ENCODE data around the gene TFPT.
"Not testable (repeated sequence)": the region's sequence is repeated elsewhere in the genome, so short reads cannot be mapped to it uniquely, and the experiment has no call there.

The TFPT gene

DNA sequence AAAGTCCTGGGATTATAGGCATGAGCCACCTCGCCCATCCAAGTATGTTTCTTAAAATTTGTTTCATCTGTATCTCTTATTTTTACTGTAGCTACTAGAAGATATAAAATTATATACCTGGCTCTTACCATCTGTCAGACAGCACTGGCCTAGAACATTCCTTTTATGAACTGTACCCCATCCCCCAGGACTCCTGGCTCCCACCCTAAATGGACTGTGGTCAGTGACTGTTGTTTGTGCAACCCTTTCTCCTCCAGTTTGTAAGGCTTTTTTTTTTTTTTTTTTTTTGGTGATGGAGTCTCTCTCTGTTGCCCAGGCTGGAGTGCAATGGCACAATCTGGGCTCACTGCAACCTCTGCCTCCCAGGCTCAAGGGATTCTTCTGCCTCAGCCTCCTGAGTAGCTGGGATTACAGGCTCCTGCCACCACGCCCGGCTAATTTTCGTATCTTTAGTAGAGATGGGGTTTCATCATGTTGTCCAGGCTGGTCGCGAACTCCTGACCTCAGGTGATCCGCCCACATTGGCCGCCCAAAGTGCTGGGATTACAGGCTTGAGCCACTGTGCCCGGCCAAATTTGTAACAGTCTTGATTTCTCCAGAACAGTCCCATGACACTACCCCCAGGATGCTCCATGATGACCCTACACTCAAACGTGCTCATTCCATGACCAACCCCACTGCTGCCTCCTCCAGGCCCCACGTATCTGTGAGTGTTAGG lies 10.3 kb downstream of the TFPT start:
- Histone ChIP-seq H3K4me1 (peaks cover 37% of the 10 kb centered on the region), H3K9me3 (no peaks in the 10 kb centered on the region), H3K4me2 (no peak overlapping the region), H3K36me3 (peaks cover 51% of the 10 kb centered on the region), H3K27me3 (no peaks in the 10 kb centered on the region), H3K27ac (no peak overlapping the region), H4K20me1 (peaks cover 36% of the 10 kb centered on the region), H3K9ac (no peak overlapping the region), H3K4me3 (no peak overlapping the region)
- no peak for TF ChIP-seq Cebpa-rat (IDR thresholded peaks at IDR 0.05)

DNA sequence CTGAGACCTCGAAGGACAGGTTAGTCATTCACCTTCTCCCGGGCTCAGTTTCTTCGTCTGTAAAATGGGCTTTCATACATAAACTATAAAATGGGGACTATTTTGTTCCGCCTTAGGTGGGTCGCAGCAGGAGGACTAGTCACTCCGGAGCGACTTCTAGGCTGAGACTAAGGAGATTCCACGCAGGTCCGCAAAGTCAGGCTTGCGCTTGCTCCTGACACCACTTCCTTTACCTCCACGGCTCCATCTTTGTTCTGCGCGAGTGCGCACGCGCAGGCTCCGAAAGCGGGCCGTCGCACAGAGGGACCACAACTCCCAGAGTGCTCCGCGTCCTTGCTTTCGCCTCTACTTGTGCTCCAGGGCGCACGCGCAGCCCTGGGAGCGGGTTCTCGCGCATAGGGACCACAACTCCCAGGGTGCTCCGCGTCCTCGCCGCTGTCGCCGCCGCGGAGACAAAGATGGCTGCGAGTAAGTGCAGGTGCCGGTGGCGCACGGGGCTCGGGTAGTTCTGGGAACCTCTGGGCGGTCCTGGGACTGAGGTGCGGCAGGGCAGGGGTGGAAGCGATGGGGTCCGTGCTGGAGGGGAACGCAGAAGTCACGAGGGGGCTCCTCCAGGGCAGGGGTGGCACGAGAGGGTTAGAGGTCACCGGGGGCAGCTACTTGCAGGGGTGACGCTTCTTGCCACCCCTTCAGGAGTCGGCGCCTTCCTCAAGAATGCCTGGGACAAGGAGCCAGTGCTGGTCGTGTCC lies 12.9 kb downstream of the TFPT start, which contains the start of gene NDUFA3:
TSS of gene NDUFA3 (plus strand) at position 435 of the 749 bp plus-strand sequence. CDS start at position 459, 24 bp downstream.
- Histone ChIP-seq H4K20me1 (peaks cover 11% of the 10 kb centered on the region; the same call in 1 of the 2 replicates), H3K9ac (peak within 1 kb of the TSS; percentile 94), H3K4me1 (peaks cover 38% of the 10 kb centered on the region), H3K27ac (peak within 1 kb of the TSS; percentile 91), H3K4me3 (peak within 1 kb of the TSS; percentile 92), H3K27me3 (peaks cover 11% of the 10 kb centered on the region; the same call in 1 of the 2 replicates), H3K36me3 (peaks cover 25% of the 10 kb centered on the region), H3K9me3 (no peaks in the 10 kb centered on the region), H3K4me2 (peak within 1 kb of the TSS; percentile 96)
- TF ChIP-seq Cebpa-rat (IDR thresholded peaks at IDR 0.05) = no peak

DNA sequence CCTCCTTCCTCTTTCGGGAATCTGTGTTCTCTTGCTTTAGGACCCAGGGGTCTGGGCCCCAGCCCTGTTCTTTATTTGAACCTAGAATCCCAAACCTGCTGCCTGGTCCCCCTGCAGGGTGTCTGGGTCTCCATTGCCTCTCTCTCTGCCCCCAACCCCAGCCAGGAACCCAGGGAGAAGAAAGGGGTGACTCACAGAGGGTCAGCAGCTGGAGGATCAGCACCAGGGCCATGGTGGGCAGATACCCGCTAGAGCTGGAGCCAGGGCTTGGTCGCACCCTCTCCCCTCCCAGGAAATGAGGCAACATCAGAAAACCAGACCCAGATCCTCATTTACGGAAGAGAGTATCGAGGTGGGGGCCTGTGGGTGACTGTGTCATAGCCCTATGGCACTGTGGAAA lies 14.9 kb downstream of the TFPT start, which contains the start of gene OSCAR:
TSS of gene OSCAR (minus strand) at position 243 of the 400 bp plus-strand sequence. CDS start at position 232, 11 bp downstream.
- no peak for TF ChIP-seq Cebpa-rat (IDR thresholded peaks at IDR 0.05)
- peak within 1 kb of the TSS; percentile 74 for H3K4me2 ChIP-seq
- no peaks in the 10 kb centered on the region for H4K20me1 ChIP-seq
- H3K27ac ChIP-seq = peak within 1 kb of the TSS; percentile 62
- H3K9me3 ChIP-seq = no peaks in the 10 kb centered on the region
- peak within 1 kb of the TSS; percentile 49; the same call in 1 of the 2 replicates for H3K4me3 ChIP-seq
- peaks cover 32% of the 10 kb centered on the region for H3K27me3 ChIP-seq
- peaks cover 5% of the 10 kb centered on the region for H3K36me3 ChIP-seq
- peaks cover 54% of the 10 kb centered on the region for H3K4me1 ChIP-seq
- H3K9ac ChIP-seq = peak within 1 kb of the TSS; percentile 65

DNA sequence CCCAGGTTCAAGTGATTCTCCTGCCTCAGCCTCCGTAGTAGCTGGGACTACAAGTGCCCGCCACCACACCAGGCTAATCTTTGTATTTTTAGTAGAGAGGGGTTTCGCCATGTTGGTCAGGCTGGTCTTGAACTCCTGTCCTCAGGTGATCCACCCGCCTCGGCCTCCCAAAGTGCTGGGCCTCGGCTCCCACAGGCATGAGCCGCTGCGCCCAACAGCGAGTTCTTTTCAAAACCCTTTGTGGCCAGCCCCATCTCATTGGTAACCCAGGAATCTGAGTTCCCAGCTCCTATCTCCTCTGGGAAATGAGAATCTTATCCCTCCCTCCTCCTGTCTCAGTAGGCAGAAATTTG lies 15.6 kb downstream of the TFPT start:
- not testable (repeated sequence) for H3K9me3 ChIP-seq, H3K4me2 ChIP-seq, H3K9ac ChIP-seq, H3K36me3 ChIP-seq, H4K20me1 ChIP-seq, H3K4me3 ChIP-seq
- peaks cover 61% of the 10 kb centered on the region for H3K4me1 ChIP-seq
- H3K27me3 ChIP-seq = peaks cover 38% of the 10 kb centered on the region
- H3K27ac ChIP-seq = peak overlapping the region; percentile 62; the same call in 1 of the 2 replicates

DNA sequence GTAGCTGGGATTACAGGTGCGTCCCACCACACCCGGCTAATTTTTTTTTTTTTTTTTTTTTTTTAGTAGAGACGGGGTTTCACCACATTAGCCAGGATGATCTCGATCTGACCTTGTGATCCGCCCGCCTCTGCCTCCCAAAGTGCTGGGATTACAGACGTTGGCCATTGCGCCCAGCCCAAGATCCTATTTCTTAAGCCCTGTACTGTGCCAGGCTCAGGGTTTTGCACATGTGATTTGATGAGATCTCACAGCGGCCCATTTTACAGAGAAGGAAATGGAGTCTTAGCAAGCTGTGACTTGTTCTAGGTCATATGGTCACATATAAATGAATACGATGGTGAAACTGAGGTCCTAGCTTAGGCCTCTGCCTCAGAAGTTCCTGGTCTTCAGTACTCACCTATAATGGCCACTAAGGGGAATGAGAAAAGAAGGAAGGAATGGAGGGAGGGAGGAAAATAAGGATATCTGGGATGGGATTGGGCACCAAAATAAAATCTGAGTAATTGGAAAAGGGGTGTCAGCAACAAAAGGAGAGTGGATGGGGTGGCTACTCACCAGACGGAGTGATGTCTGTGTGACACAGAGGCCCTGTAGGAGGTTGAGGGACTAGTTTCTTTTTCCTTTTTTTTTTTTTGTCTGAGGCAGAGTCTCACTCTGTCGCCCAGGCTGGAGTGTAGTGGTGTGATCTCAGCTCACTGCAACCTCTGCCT lies 16.1 kb downstream of the TFPT start:
- Histone ChIP-seq H3K4me1 (peaks cover 64% of the 10 kb centered on the region), H3K36me3 (no peaks in the 10 kb centered on the region), H3K4me3 (no peak overlapping the region), H3K4me2 (no peak overlapping the region), H3K27me3 (peaks cover 44% of the 10 kb centered on the region), H3K9ac (no peak overlapping the region), H3K9me3 (peaks cover 9% of the 10 kb centered on the region), H4K20me1 (no peaks in the 10 kb centered on the region), H3K27ac (no peak overlapping the region)
- no peak for TF ChIP-seq Cebpa-rat (IDR thresholded peaks at IDR 0.05)

DNA sequence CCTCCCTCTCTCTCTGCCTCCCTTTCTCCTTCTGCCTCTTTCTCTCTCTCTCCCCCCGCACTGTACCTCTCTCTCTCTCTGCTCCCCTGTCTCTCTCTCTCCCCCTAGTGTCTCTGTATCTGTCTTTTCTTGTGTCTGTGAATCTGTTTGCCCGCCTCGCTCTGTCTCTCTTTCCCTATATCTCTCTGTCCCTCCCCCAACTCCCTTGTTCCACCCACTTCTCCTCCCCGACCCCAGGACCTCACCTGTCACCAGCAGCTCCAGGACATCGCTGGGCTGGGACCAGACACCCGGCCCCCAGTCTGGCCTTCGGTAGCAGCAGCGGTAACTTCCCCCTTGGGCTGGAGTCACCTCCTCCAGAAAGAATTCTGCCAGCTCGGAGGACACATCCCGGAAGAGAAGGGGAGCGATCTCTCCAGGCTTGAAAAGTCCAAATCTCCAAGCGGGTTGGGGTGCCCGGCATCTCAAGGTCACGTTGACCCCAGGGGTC lies 18.8 kb downstream of the TFPT start:
- no peak for TF ChIP-seq Cebpa-rat (IDR thresholded peaks at IDR 0.05)
- H3K36me3 ChIP-seq = no peaks in the 10 kb centered on the region
- H3K4me2 ChIP-seq = peak overlapping the region; percentile 91
- H3K4me3 ChIP-seq = peak overlapping the region; percentile 53; the same call in 1 of the 2 replicates
- no peaks in the 10 kb centered on the region for H4K20me1 ChIP-seq
- H3K4me1 ChIP-seq = peaks cover 49% of the 10 kb centered on the region
- no peak overlapping the region for H3K9ac ChIP-seq
- peaks cover 18% of the 10 kb centered on the region for H3K9me3 ChIP-seq
- peak overlapping the region; percentile 37; the same call in 1 of the 2 replicates for H3K27ac ChIP-seq
- peaks cover 46% of the 10 kb centered on the region for H3K27me3 ChIP-seq

DNA sequence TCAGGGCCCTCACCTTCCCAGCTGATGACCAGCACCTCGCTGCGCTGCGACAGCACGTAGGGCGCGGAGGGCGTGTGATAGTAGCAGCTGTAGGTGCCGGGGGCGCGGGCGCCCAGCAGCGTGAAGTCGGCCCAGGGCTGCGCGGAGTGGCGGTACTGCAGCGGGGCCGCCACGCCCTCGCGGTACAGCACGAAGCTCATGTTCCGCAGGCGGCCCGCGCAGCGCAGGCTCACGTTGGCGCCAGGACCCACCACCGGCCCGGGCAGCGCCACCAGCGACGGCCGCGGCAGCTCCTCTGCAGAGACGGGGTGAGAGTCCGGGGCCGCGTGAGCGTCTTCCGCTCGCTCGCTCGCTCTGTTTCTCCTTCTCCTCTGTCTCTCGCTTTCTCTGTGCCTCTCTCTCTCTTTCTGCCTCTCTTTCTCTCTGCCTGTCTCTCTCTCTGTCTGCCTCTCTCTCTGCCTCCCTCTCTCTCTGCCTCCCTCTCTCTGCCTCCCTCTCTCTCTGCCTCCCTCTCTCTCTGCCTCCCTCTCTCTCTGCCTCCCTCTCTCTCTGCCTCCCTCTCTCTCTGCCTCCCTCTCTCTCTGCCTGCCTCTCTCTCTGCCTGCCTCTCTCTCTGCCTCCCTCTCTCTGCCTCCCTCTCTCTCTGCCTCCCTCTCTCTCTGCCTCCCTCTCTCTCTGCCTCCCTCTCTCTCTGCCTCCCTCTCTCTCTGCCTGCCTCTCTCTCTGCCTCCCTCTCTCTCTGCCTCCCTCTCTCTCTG lies 19.4 kb downstream of the TFPT start:
- peak overlapping the region; percentile 91 for H3K4me2 ChIP-seq

DNA sequence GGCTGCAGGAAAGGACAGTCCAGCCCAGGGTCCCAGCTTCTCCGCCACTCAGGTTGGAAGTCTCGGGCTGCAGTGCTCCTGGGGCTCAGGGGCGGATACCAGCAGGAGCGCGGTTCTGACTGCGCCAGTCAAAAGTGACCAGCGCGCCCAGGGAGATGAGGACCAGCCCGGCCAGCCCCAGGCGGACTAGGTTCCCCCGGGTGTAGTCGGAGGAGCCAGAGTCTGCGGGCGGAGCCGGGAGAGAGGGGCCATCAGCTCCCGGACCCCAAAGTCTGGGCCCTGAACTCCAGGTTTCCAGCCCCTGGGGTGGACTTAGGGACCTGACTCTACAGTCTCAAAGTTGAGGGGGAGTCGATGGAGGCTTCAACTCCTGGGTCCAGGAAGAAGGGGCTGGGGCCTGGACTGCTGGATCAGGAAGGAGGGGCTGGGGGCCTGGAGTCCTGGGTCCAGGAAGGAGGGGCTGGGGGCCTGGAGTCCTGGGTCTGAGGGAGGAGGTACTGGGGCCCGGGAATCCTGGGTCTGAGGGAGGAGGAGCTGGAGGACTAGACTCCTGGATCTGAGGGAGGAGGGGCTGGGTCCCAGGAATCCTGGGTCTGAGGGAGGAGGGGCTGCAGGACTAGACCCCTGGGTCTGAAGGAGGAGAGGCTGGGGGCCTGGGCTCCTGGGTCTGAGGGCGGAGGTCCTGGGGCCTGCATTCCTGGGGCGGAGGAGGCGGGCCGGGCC lies 20.2 kb downstream of the TFPT start:
- no peaks in the 10 kb centered on the region for H4K20me1 ChIP-seq
- no peak for TF ChIP-seq Cebpa-rat (IDR thresholded peaks at IDR 0.05)
- H3K27me3 ChIP-seq = peaks cover 46% of the 10 kb centered on the region
- H3K9ac ChIP-seq = peak overlapping the region; percentile 45; the same call in 1 of the 2 replicates
- no peaks in the 10 kb centered on the region for H3K36me3 ChIP-seq
- peaks cover 36% of the 10 kb centered on the region for H3K4me1 ChIP-seq
- H3K4me2 ChIP-seq = peak overlapping the region; percentile 91
- H3K4me3 ChIP-seq = peak overlapping the region; percentile 53
- H3K27ac ChIP-seq = peak overlapping the region; percentile 46; the same call in 1 of the 2 replicates
- peaks cover 18% of the 10 kb centered on the region for H3K9me3 ChIP-seq

More for the DNA sequence above, 19.4 kb downstream of the TFPT start:
- peaks cover 18% of the 10 kb centered on the region for H3K9me3 ChIP-seq
- H3K4me3 ChIP-seq = peak overlapping the region; percentile 53
- H3K27me3 ChIP-seq = peaks cover 46% of the 10 kb centered on the region
- peak overlapping the region; percentile 46; the same call in 1 of the 2 replicates for H3K27ac ChIP-seq
- H3K36me3 ChIP-seq, H4K20me1 ChIP-seq: not testable (repeated sequence)
- peaks cover 43% of the 10 kb centered on the region for H3K4me1 ChIP-seq
- H3K9ac ChIP-seq = peak overlapping the region; percentile 45; the same call in 1 of the 2 replicates
